Measurements from ENCODE around the gene IL37. TPM values are rescaled to one million over a fixed set of nuclear protein-coding genes. Genes with fewer than 3 reads are reported as not detected.

IL37 gene
- total and polyA plus RNA-seq, 2 donors: not detected

Other genes starting within 250 kb of the IL37 start
- not detected for gene NT5DC4, start 190.1 kb upstream of the IL37 start, total RNA-seq
- not detected for gene NT5DC4, start 190.1 kb upstream of the IL37 start, polyA plus RNA-seq
- gene CKAP2L, start 146.6 kb upstream of the IL37 start, total RNA-seq: 13.5 TPM
- gene CKAP2L, start 146.6 kb upstream of the IL37 start, polyA plus RNA-seq: 0.24 TPM
- 1.9 TPM for gene IL1A, start 126.7 kb upstream of the IL37 start, total RNA-seq
- 1.3 TPM for gene IL1A, start 126.7 kb upstream of the IL37 start, polyA plus RNA-seq
- 2.3 TPM for gene IL1B, start 74.4 kb upstream of the IL37 start, total RNA-seq
- 7.5 TPM for gene IL1B, start 74.4 kb upstream of the IL37 start, polyA plus RNA-seq
- not detected for gene IL36G, start 66.8 kb downstream of the IL37 start, total RNA-seq
- not detected for gene IL36G, start 66.8 kb downstream of the IL37 start, polyA plus RNA-seq
- not detected for gene IL36A, start 94.3 kb downstream of the IL37 start, total RNA-seq
- gene IL36A, start 94.3 kb downstream of the IL37 start, polyA plus RNA-seq: not detected
- gene IL36B, start 141.7 kb downstream of the IL37 start, total RNA-seq: not detected
- gene IL36B, start 141.7 kb downstream of the IL37 start, polyA plus RNA-seq: not detected
- 0.26 TPM for gene IL36RN, start 148.0 kb downstream of the IL37 start, total RNA-seq
- gene IL36RN, start 148.0 kb downstream of the IL37 start, polyA plus RNA-seq: not detected
- gene IL1F10, start 156.8 kb downstream of the IL37 start, total RNA-seq: not detected
- gene IL1F10, start 156.8 kb downstream of the IL37 start, polyA plus RNA-seq: not detected
- gene IL1RN, start 216.4 kb downstream of the IL37 start, total RNA-seq: 6.7 TPM
- 4.9 TPM for gene IL1RN, start 216.4 kb downstream of the IL37 start, polyA plus RNA-seq